H7 (cell line): ENCODE results near the gene ANKRD31. TPM values are rescaled to one million over a fixed set of nuclear protein-coding genes. Genes with fewer than 3 reads are reported as not detected.
"Not testable (repeated sequence)": the region's sequence is repeated elsewhere in the genome, so short reads cannot be mapped to it uniquely, and the experiment has no call there.

ENCODE experiments used
- DNase-seq: peaks from one replicate; pipeline ENCODE4 v3.0.0; 2012
- H3K27me3 ChIP-seq: 2 replicates; pipeline ENCODE4 v1.6.0; 2011; ENCODE audit warnings: mild to moderate bottlenecking, low read length; ENCODE audit not compliant: control insufficient read depth, insufficient read depth
- H3K36me3 ChIP-seq: replicated peaks from 2 replicates; pipeline ENCODE4 v1.5.1; 2011; ENCODE audit warnings: low read length; ENCODE audit not compliant: control insufficient read depth, insufficient read depth
- H3K4me3 ChIP-seq: 2 replicates; pipeline ENCODE4 v1.5.1; 2011; ENCODE audit warnings: low read depth, mild to moderate bottlenecking, control low read depth, low read length, moderate library complexity; ENCODE audit not compliant: insufficient read depth
- total RNA-seq: library from RNA; depleted of rRNA; stranded (reverse); fragments of >200 nt; shearing (Covaris generic); gene quantifications from 2 replicates; pipeline ENCODE4 v1.2.3, GENCODE V29; 2014; rRNA removed

Gene ANKRD31
- 0.11 TPM in 1 of 2 replicates, not detected in the other for total RNA-seq

- peak; percentile 88 for DNase-seq
- H3K27me3 ChIP-seq, result no peaks in the 10 kb centered on the region
- H3K36me3 ChIP-seq, result no peaks in the 10 kb centered on the region
- peak within 1 kb of the TSS; percentile 72 for H3K4me3 ChIP-seq
Measured at GRCh38 chr5:75236322-75237316, at the start of gene ANKRD31. Gene ANKRD31, minus strand, starts transcription at chr5:75236878. Its CDS starts 192 bp downstream, at chr5:75236686.

GRCh38 chr5:75286211-75286773 lies 49.6 kb upstream of the ANKRD31 start:
- no peaks in the 10 kb centered on the region for H3K27me3 ChIP-seq
- DNase-seq, result no peak
- H3K4me3 ChIP-seq, result no peak overlapping the region
- H3K36me3 ChIP-seq, result no peaks in the 10 kb centered on the region

GRCh38 chr5:75282581-75282980 lies 45.9 kb upstream of the ANKRD31 start:
- Histone ChIP-seq H3K4me3 (no peak overlapping the region), H3K36me3 (no peaks in the 10 kb centered on the region), H3K27me3 (no peaks in the 10 kb centered on the region)
- DNase-seq, result no peak

GRCh38 chr5:75281716-75282465 lies 45.2 kb upstream of the ANKRD31 start:
- H3K36me3 ChIP-seq, result no peaks in the 10 kb centered on the region
- no peaks in the 10 kb centered on the region for H3K27me3 ChIP-seq
- no peak for DNase-seq
- no peak overlapping the region for H3K4me3 ChIP-seq

- no peaks in the 10 kb centered on the region for H3K27me3 ChIP-seq
- H3K36me3 ChIP-seq, result no peaks in the 10 kb centered on the region
- DNase-seq, result no peak
- H3K4me3 ChIP-seq, result no peak overlapping the region
Measured at GRCh38 chr5:75279321-75279720, 42.6 kb upstream of the ANKRD31 start.

- H3K4me3 ChIP-seq, result no peak overlapping the region
Measured at GRCh38 chr5:75277463-75277862, 40.8 kb upstream of the ANKRD31 start.

GRCh38 chr5:75275756-75276155 lies 39.1 kb upstream of the ANKRD31 start:
- no peak overlapping the region for H3K4me3 ChIP-seq
- no peaks in the 10 kb centered on the region for H3K36me3 ChIP-seq
- DNase-seq, result peak; percentile 66
- no peaks in the 10 kb centered on the region for H3K27me3 ChIP-seq

More at GRCh38 chr5:75277463-75277862, 40.8 kb upstream of the ANKRD31 start:
- Histone ChIP-seq H3K36me3 (no peaks in the 10 kb centered on the region), H3K27me3 (no peaks in the 10 kb centered on the region)
- DNase-seq, result no peak

- no peaks in the 10 kb centered on the region for H3K36me3 ChIP-seq
- no peak overlapping the region for H3K4me3 ChIP-seq
- no peaks in the 10 kb centered on the region for H3K27me3 ChIP-seq
- no peak for DNase-seq
Measured at GRCh38 chr5:75275147-75275546, 38.5 kb upstream of the ANKRD31 start.

- H3K27me3 ChIP-seq, result no peaks in the 10 kb centered on the region
- H3K4me3 ChIP-seq, result no peak overlapping the region
Measured at GRCh38 chr5:75274486-75274885, 37.8 kb upstream of the ANKRD31 start.

GRCh38 chr5:75270605-75271004 lies 33.9 kb upstream of the ANKRD31 start:
- not testable (repeated sequence) for DNase-seq, H3K36me3 ChIP-seq, H3K4me3 ChIP-seq, H3K27me3 ChIP-seq

More at GRCh38 chr5:75274486-75274885, 37.8 kb upstream of the ANKRD31 start:
- no peak for DNase-seq
- H3K36me3 ChIP-seq, result no peaks in the 10 kb centered on the region

GRCh38 chr5:75265731-75266130 lies 29.1 kb upstream of the ANKRD31 start:
- DNase-seq, result peak; percentile 58
- H3K27me3 ChIP-seq, result no peaks in the 10 kb centered on the region
- H3K36me3 ChIP-seq, result no peaks in the 10 kb centered on the region
- H3K4me3 ChIP-seq, result no peak overlapping the region

- H3K36me3 ChIP-seq, result no peaks in the 10 kb centered on the region
- no peak overlapping the region for H3K4me3 ChIP-seq
- no peak for DNase-seq
- no peaks in the 10 kb centered on the region for H3K27me3 ChIP-seq
Measured at GRCh38 chr5:75262271-75262670, 25.6 kb upstream of the ANKRD31 start.

GRCh38 chr5:75260708-75261107 lies 24.0 kb upstream of the ANKRD31 start:
- Histone ChIP-seq H3K4me3 (no peak overlapping the region), H3K27me3 (no peaks in the 10 kb centered on the region), H3K36me3 (no peaks in the 10 kb centered on the region)
- no peak for DNase-seq

GRCh38 chr5:75250452-75250851 lies 13.8 kb upstream of the ANKRD31 start:
- H3K36me3 ChIP-seq, H3K27me3 ChIP-seq, DNase-seq, H3K4me3 ChIP-seq: not testable (repeated sequence)
